ENCODE data around the gene RANBP9. TPM values are rescaled to one million over a fixed set of nuclear protein-coding genes. Genes with fewer than 3 reads are reported as not detected.

Gene RANBP9
- total RNA-seq, 6 experiments from 2014 or later, result 14.1 to 17.9 (median 15.9) TPM

GRCh38 chr6:13643125-13643524 is 68.5 kb downstream of the RANBP9 start:
- Histone ChIP-seq H3K36me3 (peaks cover 0 to 6% (median under 1%) of the 10 kb centered on the region in 4 donors), H3K4me1 (no peaks in the 10 kb centered on the region), H3K27me3 (no peaks in the 10 kb centered on the region), H3K27ac (no peak overlapping the region), H3K9me3 (no peaks in the 10 kb centered on the region), H3K4me3 (no peak overlapping the region)
- no peak for DNase-seq
- 87% methylated on average over 3 of the region's 3 CpGs for WGBS (ENCODE audit: insufficient coverage, low coverage, low lambda C conversion rate, missing lambda C conversion rate)
- TF ChIP-seq CTCF (IDR thresholded peaks at IDR 0.05) (no peak), POLR2A (IDR thresholded peaks at IDR 0.05) (no peak)
- no peak for ATAC-seq
- intact Hi-C loops (cut with DNase I), result no loop called here

DNA sequence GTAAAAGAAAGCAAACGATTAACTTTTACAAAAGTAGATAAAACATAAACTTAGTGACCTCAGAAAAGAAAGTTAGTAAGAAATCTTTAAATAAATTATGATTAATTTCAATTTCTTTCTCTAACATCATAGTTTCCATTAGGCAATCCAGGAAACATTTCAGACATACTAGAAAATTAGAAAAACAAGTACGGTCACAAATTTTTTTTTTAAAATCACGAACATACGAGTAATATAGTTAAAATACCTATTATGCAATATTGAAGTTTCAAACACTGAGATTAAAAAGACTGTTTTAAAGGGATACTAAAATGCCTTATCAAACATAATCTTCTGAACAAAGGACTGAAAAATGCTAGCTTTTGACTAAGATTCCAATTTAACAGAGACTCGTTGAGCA is 70.3 kb downstream of the RANBP9 start:
- H3K27ac ChIP-seq, result no peak overlapping the region
- no peak for DNase-seq
- TF ChIP-seq POLR2A (IDR thresholded peaks at IDR 0.05), result no peak
- no peak for TF ChIP-seq CTCF (IDR thresholded peaks at IDR 0.05)
- intact Hi-C loops (cut with DNase I), result no loop called here
- no peaks in the 10 kb centered on the region for H3K27me3 ChIP-seq
- peaks cover 0 to 14% (median 3%) of the 10 kb centered on the region in 4 donors for H3K36me3 ChIP-seq
- no peak for ATAC-seq
- no peaks in the 10 kb centered on the region for H3K9me3 ChIP-seq
- no peaks in the 10 kb centered on the region for H3K4me1 ChIP-seq
- 61% methylated on average over 5 of the region's 5 CpGs for WGBS (ENCODE audit: insufficient coverage, low coverage, low lambda C conversion rate, missing lambda C conversion rate)
- H3K4me3 ChIP-seq, result no peak overlapping the region

GRCh38 chr6:13638626-13639025 is 73.0 kb downstream of the RANBP9 start:
- no peak overlapping the region for H3K27ac ChIP-seq

GRCh38 chr6:13638014-13638413 is 73.6 kb downstream of the RANBP9 start:
- no peak for ATAC-seq
- TF ChIP-seq CTCF (IDR thresholded peaks at IDR 0.05), result no peak
- no peak for TF ChIP-seq POLR2A (IDR thresholded peaks at IDR 0.05)
- Histone ChIP-seq H3K4me3 (no peak overlapping the region), H3K36me3 (peaks cover 0 to 14% (median 3%) of the 10 kb centered on the region in 4 donors), H3K27ac (no peak overlapping the region), H3K4me1 (no peaks in the 10 kb centered on the region), H3K27me3 (no peaks in the 10 kb centered on the region), H3K9me3 (no peaks in the 10 kb centered on the region)
- intact Hi-C loops (cut with DNase I), result no loop called here
- DNase-seq, result no peak
- 86% methylated on average over 1 of the region's 1 CpG for WGBS (ENCODE audit: insufficient coverage, low coverage, low lambda C conversion rate, missing lambda C conversion rate)

More at GRCh38 chr6:13638626-13639025, 73.0 kb downstream of the RANBP9 start:
- no peaks in the 10 kb centered on the region for H3K27me3 ChIP-seq
- H3K4me1 ChIP-seq, result no peaks in the 10 kb centered on the region
- TF ChIP-seq CTCF (IDR thresholded peaks at IDR 0.05) (no peak), POLR2A (IDR thresholded peaks at IDR 0.05) (no peak)
- no peaks in the 10 kb centered on the region for H3K9me3 ChIP-seq
- 66% methylated on average over 4 of the region's 4 CpGs for WGBS (ENCODE audit: insufficient coverage, low coverage, low lambda C conversion rate, missing lambda C conversion rate)
- no peak overlapping the region for H3K4me3 ChIP-seq
- ATAC-seq (no peak), DNase-seq (no peak)
- intact Hi-C loops (cut with DNase I), result no loop called here
- peaks cover 0 to 14% (median 3%) of the 10 kb centered on the region in 4 donors for H3K36me3 ChIP-seq

All from right lobe of liver (tissue), 6 donors.